Right ventricle myocardium inferior (tissue), 1 donor: ENCODE results near the gene SBK2. TPM values are rescaled to one million over a fixed set of nuclear protein-coding genes. Genes with fewer than 3 reads are reported as not detected.

Experiments used
- ATAC-seq: fragments of 200-7000 bp; cut with Tn5 transposase; one replicate; pipeline ENCODE4 v1.9.1; 2020; ENCODE audit warnings: mild to moderate bottlenecking, moderate library complexity
- DNase-seq: peaks from one replicate; pipeline ENCODE4 v3.0.0; 2021; ENCODE audit errors: missing footprints
- intact Hi-C: fragments of 100-400 bp; cut with DNase I; formaldehyde crosslinking; loops from one replicate; pipeline ENCODE4 v1.11.0; 2022
- total RNA-seq: library from RNA; stranded (reverse); fragmentation: NEBNext Ultra II Directional; extraction: Animal tissue kit (Norgen Biotek cat#: 25700); gene quantifications from one replicate; pipeline ENCODE4 v1.2.1, GENCODE V29; 2021
- donor health status: DM: no; HTN: yes; CAD: no; lungs with severe emphysema.

Gene SBK2
- total RNA-seq, 1 donor from 2014 or later, result 12.7 TPM

DNA sequence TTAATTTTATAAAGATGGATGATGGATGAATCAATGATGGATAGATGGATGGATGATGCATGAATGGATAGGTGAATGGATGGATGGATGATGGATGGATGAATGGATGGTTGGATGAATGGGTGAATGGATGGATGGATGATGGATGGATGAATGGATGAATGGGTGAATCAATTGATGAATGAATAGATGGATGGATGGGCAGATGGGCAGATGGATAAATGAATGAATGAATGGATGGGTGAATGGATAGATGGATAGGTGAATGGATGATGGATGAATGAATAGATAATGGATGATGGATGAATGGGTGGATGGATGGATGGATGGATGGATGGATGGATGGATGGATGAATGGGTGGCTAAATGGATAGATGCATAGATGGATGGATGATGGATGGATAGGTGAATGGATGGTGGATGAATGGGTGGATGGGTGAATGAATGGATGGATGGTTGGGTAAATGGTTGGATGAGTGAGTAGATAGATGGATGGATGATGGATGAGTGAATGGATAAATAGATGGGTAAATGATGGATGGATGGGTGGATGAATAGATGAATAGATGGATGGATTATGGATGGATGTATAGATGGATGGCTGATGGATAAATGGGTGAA, 30.9 kb upstream of the SBK2 start:
- no peak for ATAC-seq
- no peak for DNase-seq
- intact Hi-C loops, result no loop called here

- DNase-seq (no peak), ATAC-seq (no peak)
- intact Hi-C loops, result no loop called here
Measured at GRCh38 chr19:55566823-55567222, 29.9 kb upstream of the SBK2 start.

- intact Hi-C loops, result loop anchor here (1.0 kb wide), 1 partner anchor 16 kb away; no protein-coding TSS in a partner anchor
- ATAC-seq, result peak; percentile 90
- DNase-seq, result peak; percentile 79
Measured at GRCh38 chr19:55563261-55563690, 26.3 kb upstream of the SBK2 start.

GRCh38 chr19:55559684-55560083, 22.8 kb upstream of the SBK2 start:
- no peak for DNase-seq

DNA sequence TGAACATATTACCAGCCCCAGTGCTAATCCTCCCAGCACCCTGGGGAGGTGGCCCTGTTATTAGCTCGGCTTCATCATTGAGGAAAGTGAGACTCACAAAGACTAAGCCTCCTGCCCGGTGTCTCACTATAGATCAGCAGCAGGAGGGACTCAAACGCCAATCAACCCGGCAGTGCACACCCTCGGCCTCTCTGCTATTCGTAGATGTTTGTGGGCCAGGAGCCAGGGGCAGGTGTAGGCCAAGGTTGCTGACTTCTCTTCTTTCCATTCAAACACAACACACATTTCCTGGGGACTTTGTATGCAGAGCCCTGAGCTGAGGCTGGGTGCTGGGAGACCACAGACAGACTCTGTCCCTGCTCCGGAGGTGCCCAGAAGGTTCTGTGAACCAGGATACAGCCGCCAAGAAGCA, 17.8 kb upstream of the SBK2 start:
- intact Hi-C loops, result no loop called here
- no peak for ATAC-seq
- DNase-seq, result no peak

More at GRCh38 chr19:55559684-55560083, 22.8 kb upstream of the SBK2 start:
- no peak for ATAC-seq
- intact Hi-C loops, result no loop called here

GRCh38 chr19:55554302-55554701, 17.4 kb upstream of the SBK2 start:
- no peak for ATAC-seq
- no peak for DNase-seq
- intact Hi-C loops, result no loop called here

DNA sequence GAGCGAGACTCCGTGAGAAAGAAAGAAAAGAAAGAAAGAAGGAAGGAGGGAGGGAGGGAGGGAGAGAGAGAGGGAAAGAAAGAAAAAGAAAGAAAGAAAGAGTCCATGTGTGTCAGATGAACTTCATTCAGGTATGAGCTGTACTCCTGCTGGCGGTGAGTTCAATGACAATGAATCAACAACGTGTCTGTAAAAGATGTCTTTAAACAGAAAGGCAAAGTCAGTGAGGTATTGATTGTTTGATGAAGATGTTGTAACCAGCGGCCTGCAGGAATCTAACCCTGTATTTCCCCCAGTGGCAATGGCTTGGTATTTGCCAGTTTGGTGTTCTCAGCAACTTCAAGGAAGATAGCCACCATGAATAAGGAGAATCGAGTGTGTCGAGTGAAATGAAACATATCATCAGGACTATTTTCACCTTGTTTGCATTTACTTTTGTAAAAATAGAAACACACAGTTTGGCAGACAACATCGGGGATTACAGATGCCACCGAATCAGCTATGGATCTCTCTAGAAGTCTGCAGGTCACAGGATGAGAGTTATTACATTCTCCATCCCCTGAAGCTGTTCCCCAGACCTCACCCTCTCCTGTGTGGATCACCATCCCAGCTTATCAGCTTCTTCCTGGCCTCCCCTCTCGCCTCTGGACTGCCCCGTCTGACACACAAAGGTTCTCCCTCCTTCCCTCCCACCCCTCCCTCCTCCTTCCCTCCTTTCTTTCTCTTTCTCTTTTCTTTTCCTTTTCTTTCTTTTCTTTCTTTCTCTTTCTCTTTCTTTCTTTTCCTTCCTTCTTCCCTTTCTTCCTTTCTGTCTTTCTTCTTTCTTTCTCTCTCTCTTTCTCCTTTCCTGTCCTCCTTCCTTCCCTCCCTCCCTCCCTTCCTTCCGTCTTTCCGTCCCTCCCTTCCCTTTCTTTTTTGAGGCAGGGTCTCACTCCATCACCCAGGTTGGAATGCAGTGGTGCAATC, 16.6 kb upstream of the SBK2 start:
- ATAC-seq (no peak), DNase-seq (no peak)
- intact Hi-C loops, result no loop called here

DNA sequence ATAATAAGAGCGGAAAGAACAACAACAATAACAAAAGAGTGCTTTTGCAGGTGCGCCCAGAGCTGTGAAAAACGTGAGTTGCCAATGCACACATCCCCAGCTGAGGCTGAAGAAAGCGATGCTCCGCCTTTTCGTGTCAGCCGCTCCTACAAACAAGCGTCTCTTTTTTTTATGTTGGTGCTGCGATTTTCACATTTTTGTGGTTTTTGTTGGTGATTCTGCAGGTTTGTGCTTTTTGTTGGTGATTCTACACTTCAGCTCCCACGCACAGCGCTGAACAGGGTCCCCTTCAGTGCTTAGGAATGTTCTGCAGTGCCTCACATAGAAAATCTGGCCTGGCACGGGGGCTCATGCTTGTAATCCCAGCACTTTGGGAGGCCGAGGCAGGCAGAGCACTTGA, 15.7 kb upstream of the SBK2 start:
- ATAC-seq (no peak), DNase-seq (no peak)
- intact Hi-C loops, result no loop called here

DNA sequence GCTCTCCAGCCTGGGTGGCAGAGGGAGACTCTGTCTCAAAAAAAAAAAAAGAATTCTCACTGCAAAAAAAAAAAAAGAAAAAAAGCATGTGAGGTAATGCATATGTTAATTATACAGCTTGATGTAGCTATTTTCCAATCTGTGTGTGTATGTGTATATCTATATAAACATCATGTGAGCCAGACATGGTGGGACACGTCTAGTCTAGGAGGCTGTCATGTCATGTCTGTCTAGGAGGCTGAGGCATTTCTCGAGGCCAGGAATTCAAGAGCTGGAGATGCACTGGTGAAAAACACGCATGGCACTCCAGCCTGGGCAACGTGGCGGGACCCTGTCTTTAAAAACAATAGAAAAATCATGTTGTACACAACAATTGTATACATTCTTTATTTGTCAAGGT, 15.3 kb upstream of the SBK2 start:
- intact Hi-C loops, result no loop called here
- no peak for DNase-seq
- ATAC-seq, result no peak

- intact Hi-C loops, result no loop called here
- no peak for DNase-seq
- no peak for ATAC-seq
Measured at GRCh38 chr19:55550321-55550650, 13.4 kb upstream of the SBK2 start.

GRCh38 chr19:55549500-55550320, 12.8 kb upstream of the SBK2 start:
- DNase-seq, result no peak
- no peak for ATAC-seq
- intact Hi-C loops, result loop anchor here (5.0 kb wide), 1 partner anchor 33 kb away; the partner anchor contains the start of gene ZNF579

DNA sequence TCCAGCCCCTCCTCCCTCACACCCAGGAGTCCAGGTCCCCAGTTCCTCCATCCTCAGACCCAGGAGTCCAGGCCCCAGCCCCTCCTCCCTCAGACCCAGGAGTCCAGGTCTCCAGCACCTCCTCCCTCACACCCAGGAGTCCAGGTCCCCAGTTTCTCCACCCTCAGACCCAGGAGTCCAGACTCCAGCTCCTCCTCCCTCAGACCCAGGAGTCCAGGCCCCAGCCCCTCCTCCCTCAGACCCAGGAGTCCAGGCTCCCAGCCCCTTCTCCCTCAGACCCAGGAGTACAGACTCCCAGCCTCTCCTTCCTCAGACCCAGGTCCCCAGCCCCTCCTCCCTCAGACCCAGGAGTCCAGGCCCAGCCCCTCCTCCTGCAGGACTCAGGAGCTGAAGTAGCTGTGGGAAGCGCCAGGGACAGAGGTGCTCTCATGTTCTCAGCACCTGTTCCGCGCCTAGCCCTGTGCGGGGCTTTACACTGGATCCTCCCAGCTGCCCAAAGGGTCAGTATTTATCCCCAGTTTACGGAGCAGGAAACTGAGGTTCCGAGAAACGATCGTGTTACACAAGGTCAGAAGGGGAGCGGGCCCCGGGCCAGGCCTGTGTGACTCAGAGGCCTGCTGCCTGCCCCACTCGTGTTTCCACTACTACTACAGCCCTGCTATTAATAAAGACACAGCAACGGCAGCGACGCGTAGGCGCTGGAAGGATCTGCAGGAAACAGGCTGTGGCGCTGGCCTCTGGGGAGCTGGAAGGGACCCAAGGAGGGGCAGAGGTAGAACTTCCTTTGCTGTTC, 10.1 kb upstream of the SBK2 start:
- intact Hi-C loops, result loop anchor here (1.0 to 5.0 kb wide), 3 partner anchors 16 to 54 kb away; partner anchors contain the start of gene ZNF579
- peak; percentile 72 for ATAC-seq
- DNase-seq, result peak; percentile 87

DNA sequence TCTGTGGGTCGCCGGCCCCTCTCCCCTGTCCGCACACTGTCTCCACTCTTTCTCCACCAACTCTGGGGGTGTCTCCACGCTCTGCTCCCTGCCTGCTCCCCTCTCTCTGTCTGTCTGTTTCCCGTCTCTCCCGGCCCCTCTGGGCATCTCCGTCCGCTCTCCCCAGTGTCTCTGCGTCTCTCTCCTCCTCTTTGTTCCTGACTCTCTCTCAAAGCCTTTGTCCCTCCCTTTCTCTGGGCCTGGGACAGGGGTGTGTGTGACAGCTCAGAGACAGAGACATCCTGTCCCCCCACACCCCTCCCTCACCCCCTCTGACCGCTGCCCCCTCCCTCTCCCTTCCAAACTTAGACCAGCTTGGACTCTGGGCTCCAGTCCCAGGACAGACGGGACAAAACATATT, 9.1 kb upstream of the SBK2 start:
- no peak for DNase-seq
- intact Hi-C loops, result loop anchor here (1.0 to 5.0 kb wide), 2 partner anchors 36 to 55 kb away; partner anchors contain the start of gene ZNF579
- ATAC-seq, result peak; percentile 89

- intact Hi-C loops, result loop anchor here (5.0 kb wide), 1 partner anchor 37 kb away; the partner anchor contains the start of gene ZNF579
- ATAC-seq (no peak), DNase-seq (no peak)
Measured at GRCh38 chr19:55545443-55545842, 8.5 kb upstream of the SBK2 start, which contains the start of gene SBK3. Gene SBK3, minus strand, starts transcription at chr19:55545543. Its CDS starts 0 bp downstream, at chr19:55545543.

DNA sequence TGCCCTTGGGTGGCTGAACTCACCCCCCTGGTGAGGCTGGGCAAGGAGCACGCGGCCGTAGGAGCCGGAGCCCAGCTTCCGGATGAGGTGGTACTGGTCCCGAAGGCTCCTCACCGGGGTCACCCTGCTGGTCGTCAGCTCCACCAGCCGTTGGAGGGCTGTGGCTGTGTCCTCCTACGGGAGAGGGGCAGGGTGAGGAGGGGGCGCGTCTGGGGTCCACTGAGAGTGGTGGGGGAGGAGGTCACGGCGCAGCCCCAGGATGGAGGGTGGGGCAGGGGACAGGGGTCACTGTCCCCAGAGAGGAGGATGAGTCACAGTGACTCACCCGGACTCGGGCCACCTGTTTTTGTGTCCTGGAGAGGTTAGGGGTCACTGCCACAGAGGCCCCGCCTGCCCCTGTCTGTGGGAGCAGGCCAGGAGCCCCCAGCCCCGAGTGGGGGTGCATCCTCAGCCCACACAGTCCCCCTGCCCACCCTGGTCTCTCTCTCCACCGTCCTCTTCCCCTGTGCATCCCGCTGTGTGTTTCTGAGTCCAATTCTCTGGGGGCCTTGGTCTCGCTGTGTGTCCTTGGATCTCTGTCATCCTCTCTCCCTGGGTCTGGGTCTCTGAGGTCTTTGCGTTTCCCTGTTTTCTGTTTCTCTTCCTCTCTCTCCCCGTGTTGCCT, 8.0 kb upstream of the SBK2 start:
- intact Hi-C loops, result loop anchor here (5.0 kb wide), 1 partner anchor 37 kb away; the partner anchor contains the start of gene ZNF579
- no peak for ATAC-seq
- no peak for DNase-seq

- intact Hi-C loops, result no loop called here
- ATAC-seq (no peak), DNase-seq (no peak)
Measured at GRCh38 chr19:55544014-55544413, 7.1 kb upstream of the SBK2 start.

DNA sequence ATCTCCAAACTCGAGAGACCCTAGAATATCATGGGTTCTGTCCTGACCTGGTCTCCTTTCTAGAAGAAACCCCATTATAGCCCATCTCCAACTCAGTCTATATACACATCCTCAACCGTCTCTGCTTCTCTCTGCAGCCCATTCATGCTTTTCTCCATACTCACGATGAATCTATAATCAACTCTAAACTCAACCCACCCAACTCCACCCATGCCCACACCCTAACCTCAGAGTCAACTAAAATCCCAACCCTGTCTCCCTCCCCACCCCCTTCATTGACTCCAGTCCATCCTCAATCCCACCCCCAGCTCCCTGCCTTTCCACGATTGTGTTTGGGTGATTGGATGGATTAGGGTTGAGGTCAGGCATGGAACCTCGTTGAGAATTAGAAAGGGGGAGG, 6.6 kb upstream of the SBK2 start:
- DNase-seq (no peak), ATAC-seq (no peak)
- intact Hi-C loops, result no loop called here
